ENCODE results near the gene MYO1C. TPM values are rescaled to one million over a fixed set of nuclear protein-coding genes. Genes with fewer than 3 reads are reported as not detected.

The MYO1C gene
- total RNA-seq, 1 experiment from 2014 or later: 227 TPM

DNA sequence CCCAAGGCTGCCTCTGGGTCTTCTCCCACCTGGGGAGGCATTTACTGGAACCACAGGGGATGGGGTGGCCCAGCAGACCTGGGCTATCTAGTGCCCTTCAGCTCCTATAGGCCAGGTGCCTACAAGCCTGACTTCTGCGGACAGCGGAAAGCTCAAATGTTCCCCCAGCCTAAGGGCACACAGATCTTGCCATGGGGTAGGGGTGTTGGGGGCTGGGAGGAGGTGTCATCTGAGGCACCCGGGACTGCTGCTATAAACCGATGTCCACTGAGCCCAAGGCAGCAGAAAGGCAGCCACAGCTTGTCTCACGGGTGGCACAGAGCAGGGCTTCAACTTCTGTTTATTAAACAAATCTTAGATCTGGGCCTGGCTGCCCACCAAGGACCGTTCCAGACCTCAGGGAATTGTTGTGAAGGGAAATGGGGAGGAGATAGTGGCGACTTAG lies 3.6 kb downstream of the MYO1C start:
- DNase-seq (ENCODE audit: low read depth, low spot score): no peak
- Histone ChIP-seq H3K79me2 (ENCODE audit: insufficient read depth, low read length) (peaks cover 49% of the 10 kb centered on the region), H4K20me1 (ENCODE audit: insufficient read depth) (no peaks in the 10 kb centered on the region), H3K9me2 (ENCODE audit: insufficient read depth) (no peaks in the 10 kb centered on the region), H3K27me3 (ENCODE audit: insufficient read depth, low read length) (no peaks in the 10 kb centered on the region), H2AFZ (ENCODE audit: low read depth, low read length, poor library complexity, severe bottlenecking) (no peak overlapping the region), H3K4me2 (ENCODE audit: low read length) (peak overlapping the region; percentile 99), H3K9me3 (ENCODE audit: control insufficient read depth in 1 of 2, insufficient read depth in 1 of 2, low read depth in 1 of 2, low read length in 2 of 2) (no peaks in the 10 kb centered on the region), H3K9ac (ENCODE audit: low read length) (peak overlapping the region; percentile 95), H3K36me3 (ENCODE audit: control insufficient read depth in 1 of 2, insufficient read depth in 2 of 2, low read length in 2 of 2) (0 out of 4 replicates have a peak, but pooled peaks cover 0 to 3% of the 10 kb centered on the region in 2 experiments), H3K27ac (ENCODE audit: low read depth, low read length) (peak overlapping the region; percentile 99), H3K4me3 (replicated peaks in 1 of 2; ENCODE audit: low read depth in 1 of 2, low read length in 2 of 2) (peak overlapping the region; percentile 70 to 71), H3K4me1 (ENCODE audit: control insufficient read depth in 1 of 2, insufficient read depth in 2 of 2, low read length in 2 of 2) (peaks cover 27 to 76% of the 10 kb centered on the region in 2 experiments)
- no TSS peak for BruUV-seq (replicated peaks)
- POLR2A ChIA-PET: interaction anchor here (2.0 to 2.5 kb wide), 2 partner anchors 26 to 28 kb away, joined by 9 to 14 read pairs; partner anchors contain the start of gene INPP5K
- RAD21 ChIA-PET (ENCODE audit: low non-redundant PET in 1 of 2, low total read pairs in 2 of 2, uncharacterized antibody in 2 of 2, unreplicated experiment in 2 of 2): no interaction called here
- no peak for ATAC-seq
- intact Hi-C loops (cut with micrococcal nuclease): loop anchor here (10.0 kb wide), 1 partner anchor 146 kb away; no protein-coding TSS in a partner anchor
- TF ChIP-seq ZFX (IDR thresholded peaks at IDR 0.05) (0 out of 2 replicates have a peak, but pooled peaks have one; percentile 10), EZH2 (IDR thresholded peaks at IDR 0.05) (no peak)
- TF ChIP-seq, protein P1, sequence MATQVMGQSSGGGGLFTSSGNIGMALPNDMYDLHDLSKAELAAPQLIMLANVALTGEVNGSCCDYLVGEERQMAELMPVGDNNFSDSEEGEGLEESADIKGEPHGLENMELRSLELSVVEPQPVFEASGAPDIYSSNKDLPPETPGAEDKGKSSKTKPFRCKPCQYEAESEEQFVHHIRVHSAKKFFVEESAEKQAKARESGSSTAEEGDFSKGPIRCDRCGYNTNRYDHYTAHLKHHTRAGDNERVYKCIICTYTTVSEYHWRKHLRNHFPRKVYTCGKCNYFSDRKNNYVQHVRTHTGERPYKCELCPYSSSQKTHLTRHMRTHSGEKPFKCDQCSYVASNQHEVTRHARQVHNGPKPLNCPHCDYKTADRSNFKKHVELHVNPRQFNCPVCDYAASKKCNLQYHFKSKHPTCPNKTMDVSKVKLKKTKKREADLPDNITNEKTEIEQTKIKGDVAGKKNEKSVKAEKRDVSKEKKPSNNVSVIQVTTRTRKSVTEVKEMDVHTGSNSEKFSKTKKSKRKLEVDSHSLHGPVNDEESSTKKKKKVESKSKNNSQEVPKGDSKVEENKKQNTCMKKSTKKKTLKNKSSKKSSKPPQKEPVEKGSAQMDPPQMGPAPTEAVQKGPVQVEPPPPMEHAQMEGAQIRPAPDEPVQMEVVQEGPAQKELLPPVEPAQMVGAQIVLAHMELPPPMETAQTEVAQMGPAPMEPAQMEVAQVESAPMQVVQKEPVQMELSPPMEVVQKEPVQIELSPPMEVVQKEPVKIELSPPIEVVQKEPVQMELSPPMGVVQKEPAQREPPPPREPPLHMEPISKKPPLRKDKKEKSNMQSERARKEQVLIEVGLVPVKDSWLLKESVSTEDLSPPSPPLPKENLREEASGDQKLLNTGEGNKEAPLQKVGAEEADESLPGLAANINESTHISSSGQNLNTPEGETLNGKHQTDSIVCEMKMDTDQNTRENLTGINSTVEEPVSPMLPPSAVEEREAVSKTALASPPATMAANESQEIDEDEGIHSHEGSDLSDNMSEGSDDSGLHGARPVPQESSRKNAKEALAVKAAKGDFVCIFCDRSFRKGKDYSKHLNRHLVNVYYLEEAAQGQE (IDR thresholded peaks at IDR 0.05; ENCODE audit: low read depth): no peak
- CTCF ChIA-PET: no interaction called here

Measured in HCT116 (cell line).